Measurements from ENCODE around the gene LRP5. TPM values are rescaled to one million over a fixed set of nuclear protein-coding genes. Genes with fewer than 3 reads are reported as not detected.

Gene LRP5
- total and polyA plus RNA-seq, 9 of the 15 experiments (the other 6 are each of a cell fraction or from before 2014, with no cell fraction given) = 0.48 to 44.2 (median 13.5) TPM

- peak; percentile 40; the same call in 1 of the 2 replicates for TF ChIP-seq MGA (IDR thresholded peaks at IDR 0.05)
- peak in 1 of 2 experiments; percentile 50; a peak in 1 of 4 replicates for TF ChIP-seq TEAD1 (CRISPR knock-in tag; IDR thresholded peaks at IDR 0.05)
- TF ChIP-seq OTX1 (CRISPR knock-in tag; IDR thresholded peaks at IDR 0.05) = peak; percentile 92
- no peak for TF ChIP-seq ZNF232 (CRISPR knock-in tag; IDR thresholded peaks at IDR 0.05)
- TF ChIP-seq ZNF717 (CRISPR knock-in tag; IDR thresholded peaks at IDR 0.05) = no peak
- TF ChIP-seq TCF7L2 (IDR thresholded peaks at IDR 0.05; ENCODE audit: low read depth, low read length) = 0 out of 2 replicates have a peak, but pooled peaks have one; percentile 9
- TF ChIP-seq SIN3A (IDR thresholded peaks at IDR 0.05; ENCODE audit: borderline replicate concordance in 2 of 2, control insufficient read depth in 1 of 2, low read depth in 2 of 2, low read length in 2 of 2) = peak in 1 of 2 experiments; percentile 84; a peak in 1 of 4 replicates
- no peak for TF ChIP-seq JUN (IDR thresholded peaks at IDR 0.05; ENCODE audit: borderline replicate concordance, low read depth, low read length)
- 0 out of 2 replicates have a peak, but pooled peaks have one; percentile 49 for TF ChIP-seq JUN (CRISPR knock-in tag; IDR thresholded peaks at IDR 0.05; ENCODE audit: borderline replicate concordance)
- TF ChIP-seq CHCHD3 (CRISPR knock-in tag; IDR thresholded peaks at IDR 0.05) = no peak
- TF ChIP-seq ZNF239 (CRISPR knock-in tag; IDR thresholded peaks at IDR 0.05) = no peak
- TF ChIP-seq ZNF175 (CRISPR knock-in tag; IDR thresholded peaks at IDR 0.05; ENCODE audit: low read depth) = peak; percentile 57; the same call in 1 of the 2 replicates
- no peak for TF ChIP-seq THAP12 (CRISPR knock-in tag; IDR thresholded peaks at IDR 0.05)
These were observed 41.2 kb upstream of the LRP5 start (continued) for GRCh38 chr11:68271023-68271780.

Data from K562 (cell line).